ENCODE results near the gene ELK4. TPM values are rescaled to one million over a fixed set of nuclear protein-coding genes. Genes with fewer than 3 reads are reported as not detected.
A peak's percentile ranks its signal among the peaks of the same experiment; 100 is the strongest.

Gene ELK4
- total RNA-seq, 4 donors from 2014 or later: 13.2 to 27.7 (median 16.0) TPM

DNA sequence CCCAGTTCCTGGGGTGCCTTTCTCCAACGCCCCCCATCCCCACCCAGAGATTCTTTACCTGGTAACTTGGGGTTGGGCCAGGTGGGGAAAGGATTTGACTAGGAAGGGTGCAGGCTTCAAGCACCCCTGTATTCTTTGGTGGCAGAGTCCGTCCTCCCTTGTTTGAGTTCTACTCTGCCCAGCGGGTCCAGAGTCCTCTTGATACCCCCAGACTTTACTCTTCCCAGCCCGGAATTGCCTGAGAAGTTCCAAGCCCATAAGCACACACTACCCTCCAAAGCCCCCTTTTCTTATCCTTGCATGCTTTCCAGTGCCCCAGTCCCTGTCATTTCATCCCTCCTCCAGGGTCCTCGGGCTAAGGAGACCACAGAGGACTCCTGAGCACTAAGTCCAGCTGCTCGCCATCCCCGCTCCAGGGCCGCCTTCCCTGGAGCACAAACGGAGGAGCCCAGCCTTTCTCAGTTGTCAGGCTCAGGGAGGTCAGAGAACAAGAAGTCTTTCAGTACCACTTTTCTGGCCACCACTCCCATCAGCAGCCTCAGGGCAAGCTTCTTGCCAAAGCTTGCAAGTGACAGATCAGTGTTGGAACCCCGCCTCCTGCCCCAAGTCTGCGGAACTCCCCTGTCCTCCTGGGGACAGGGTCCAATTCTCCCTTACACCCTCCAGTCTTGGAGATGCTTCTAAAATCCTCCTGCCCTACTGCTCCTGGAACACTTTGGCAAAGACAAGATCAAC lies 36.3 kb upstream of the ELK4 start:
- H3K9me3 ChIP-seq: no peaks in the 10 kb centered on the region
- TF ChIP-seq, protein P1, sequence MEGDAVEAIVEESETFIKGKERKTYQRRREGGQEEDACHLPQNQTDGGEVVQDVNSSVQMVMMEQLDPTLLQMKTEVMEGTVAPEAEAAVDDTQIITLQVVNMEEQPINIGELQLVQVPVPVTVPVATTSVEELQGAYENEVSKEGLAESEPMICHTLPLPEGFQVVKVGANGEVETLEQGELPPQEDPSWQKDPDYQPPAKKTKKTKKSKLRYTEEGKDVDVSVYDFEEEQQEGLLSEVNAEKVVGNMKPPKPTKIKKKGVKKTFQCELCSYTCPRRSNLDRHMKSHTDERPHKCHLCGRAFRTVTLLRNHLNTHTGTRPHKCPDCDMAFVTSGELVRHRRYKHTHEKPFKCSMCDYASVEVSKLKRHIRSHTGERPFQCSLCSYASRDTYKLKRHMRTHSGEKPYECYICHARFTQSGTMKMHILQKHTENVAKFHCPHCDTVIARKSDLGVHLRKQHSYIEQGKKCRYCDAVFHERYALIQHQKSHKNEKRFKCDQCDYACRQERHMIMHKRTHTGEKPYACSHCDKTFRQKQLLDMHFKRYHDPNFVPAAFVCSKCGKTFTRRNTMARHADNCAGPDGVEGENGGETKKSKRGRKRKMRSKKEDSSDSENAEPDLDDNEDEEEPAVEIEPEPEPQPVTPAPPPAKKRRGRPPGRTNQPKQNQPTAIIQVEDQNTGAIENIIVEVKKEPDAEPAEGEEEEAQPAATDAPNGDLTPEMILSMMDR (IDR thresholded peaks at IDR 0.05): no peak
- no peak for TF ChIP-seq POLR2A (IDR thresholded peaks at IDR 0.05)
- no peak overlapping the region for H3K27ac ChIP-seq
- no peak overlapping the region for H3K4me3 ChIP-seq
- DNase-seq: no peak
- peaks cover 14 to 69% (median 18%) of the 10 kb centered on the region in 3 donors for H3K4me1 ChIP-seq
- WGBS, 2 donors: 43 to 60% methylated on average over 9 to 11 of the region's 11 CpGs
- intact Hi-C loops (cut with DNase I): no loop called here
- peaks cover 0 to 12% (median 0%) of the 10 kb centered on the region in 4 donors for H3K27me3 ChIP-seq
- no peaks in the 10 kb centered on the region for H3K36me3 ChIP-seq

DNA sequence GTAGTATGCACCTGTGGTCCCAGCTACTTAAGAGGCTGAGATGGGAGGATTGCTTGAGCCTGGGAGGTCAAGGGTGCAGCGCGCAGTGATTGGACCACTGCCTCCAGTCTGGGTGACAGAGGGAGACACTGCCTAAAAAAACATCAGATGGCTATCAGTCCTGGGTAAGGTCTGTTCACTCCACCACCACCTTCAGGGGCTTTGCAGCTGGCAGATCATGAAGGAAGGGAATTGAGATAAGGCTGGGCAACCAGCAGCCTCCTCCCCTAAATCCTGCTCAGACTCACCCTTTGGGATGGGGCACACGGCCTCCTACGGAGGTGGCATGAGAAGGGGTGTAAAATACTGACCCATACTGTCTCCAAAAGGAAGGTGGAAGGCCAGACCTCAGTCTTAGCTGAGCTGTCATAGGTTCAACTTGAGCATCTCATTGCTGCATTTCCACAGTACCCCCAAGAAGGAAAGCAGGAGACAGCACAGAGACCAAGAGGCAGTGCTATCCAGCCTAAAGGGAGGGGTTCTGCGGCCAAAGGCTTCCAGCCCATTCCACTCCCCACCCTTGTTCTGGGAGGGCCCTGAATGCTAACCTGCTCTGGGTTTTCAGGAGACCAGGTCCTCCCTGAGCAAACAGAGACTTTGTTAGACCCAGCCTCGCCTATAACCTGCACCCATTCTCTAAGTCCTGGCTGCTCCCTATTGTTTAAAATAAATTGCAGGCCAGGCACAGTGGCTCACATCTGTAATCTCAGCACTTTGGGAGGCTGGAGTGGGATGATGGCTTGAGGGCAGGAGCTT lies 34.8 kb upstream of the ELK4 start:
- H3K27ac ChIP-seq: no peak overlapping the region

DNA sequence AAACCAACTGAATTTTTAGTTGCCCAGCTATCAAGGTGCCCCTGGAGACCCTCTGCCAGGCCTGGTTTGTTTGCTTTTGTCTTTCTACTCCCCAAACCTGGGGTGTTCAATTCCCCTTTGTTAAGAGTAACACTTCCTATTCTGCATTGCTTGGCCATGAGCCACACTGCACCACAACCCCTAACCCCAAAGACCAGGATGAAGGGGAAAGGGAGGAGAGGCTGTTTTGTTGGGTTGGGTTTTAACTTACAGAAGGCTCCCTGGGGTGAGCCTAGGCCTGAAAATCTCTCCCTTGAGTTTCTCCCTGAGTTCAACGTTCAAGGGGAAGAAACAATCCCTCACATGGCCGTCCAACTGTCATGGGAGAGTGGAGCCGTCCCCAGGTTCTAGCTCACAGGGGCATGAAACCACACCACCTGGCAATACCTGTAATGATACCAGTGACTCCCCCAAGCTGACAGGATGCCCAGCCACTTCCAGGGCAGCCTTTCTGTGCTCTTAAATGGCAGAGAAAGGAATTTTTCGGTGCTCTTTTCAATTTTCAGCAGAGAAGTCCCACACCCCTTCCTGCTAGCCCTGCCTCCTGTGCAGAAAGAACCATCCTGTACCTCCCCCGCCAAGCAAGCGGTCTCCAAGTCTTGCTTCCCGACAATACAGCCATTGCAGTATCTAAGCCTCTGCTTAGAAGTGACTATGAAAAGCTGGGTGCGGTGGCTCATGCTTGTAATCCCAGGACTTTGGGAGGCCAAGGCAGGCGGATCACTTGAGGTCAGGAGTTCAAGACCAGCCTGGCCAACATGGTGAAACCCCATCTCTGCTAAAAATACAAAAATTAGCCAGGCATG lies 33.6 kb upstream of the ELK4 start:
- peaks cover 0 to 12% (median 0%) of the 10 kb centered on the region in 4 donors for H3K27me3 ChIP-seq
- no peak for TF ChIP-seq POLR2A (IDR thresholded peaks at IDR 0.05)
- TF ChIP-seq, protein P1 (IDR thresholded peaks at IDR 0.05): no peak
- 70 to 75% methylated on average over 4 to 7 of the region's 9 CpGs for WGBS, 2 donors
- no peak for DNase-seq
- H3K9me3 ChIP-seq: no peaks in the 10 kb centered on the region
- H3K27ac ChIP-seq: peak overlapping the region in 3 of 4 donors; percentile 16 to 54 (median 27)
- H3K4me1 ChIP-seq: peaks cover 14 to 77% (median 18%) of the 10 kb centered on the region in 3 donors
- H3K36me3 ChIP-seq: no peaks in the 10 kb centered on the region
- intact Hi-C loops (cut with DNase I): no loop called here
- H3K4me3 ChIP-seq: no peak overlapping the region

More for the DNA sequence above, 34.8 kb upstream of the ELK4 start:
- no peak for DNase-seq
- Histone ChIP-seq H3K4me1 (peaks cover 14 to 77% (median 18%) of the 10 kb centered on the region in 3 donors), H3K9me3 (no peaks in the 10 kb centered on the region), H3K4me3 (no peak overlapping the region), H3K36me3 (no peaks in the 10 kb centered on the region), H3K27me3 (peaks cover 0 to 12% (median 0%) of the 10 kb centered on the region in 4 donors)
- no peak for TF ChIP-seq POLR2A (IDR thresholded peaks at IDR 0.05)
- TF ChIP-seq, protein P1 (IDR thresholded peaks at IDR 0.05): no peak
- intact Hi-C loops (cut with DNase I): no loop called here
- WGBS, 2 donors: 90 to 92% methylated on average over 4 of the region's 6 CpGs

DNA sequence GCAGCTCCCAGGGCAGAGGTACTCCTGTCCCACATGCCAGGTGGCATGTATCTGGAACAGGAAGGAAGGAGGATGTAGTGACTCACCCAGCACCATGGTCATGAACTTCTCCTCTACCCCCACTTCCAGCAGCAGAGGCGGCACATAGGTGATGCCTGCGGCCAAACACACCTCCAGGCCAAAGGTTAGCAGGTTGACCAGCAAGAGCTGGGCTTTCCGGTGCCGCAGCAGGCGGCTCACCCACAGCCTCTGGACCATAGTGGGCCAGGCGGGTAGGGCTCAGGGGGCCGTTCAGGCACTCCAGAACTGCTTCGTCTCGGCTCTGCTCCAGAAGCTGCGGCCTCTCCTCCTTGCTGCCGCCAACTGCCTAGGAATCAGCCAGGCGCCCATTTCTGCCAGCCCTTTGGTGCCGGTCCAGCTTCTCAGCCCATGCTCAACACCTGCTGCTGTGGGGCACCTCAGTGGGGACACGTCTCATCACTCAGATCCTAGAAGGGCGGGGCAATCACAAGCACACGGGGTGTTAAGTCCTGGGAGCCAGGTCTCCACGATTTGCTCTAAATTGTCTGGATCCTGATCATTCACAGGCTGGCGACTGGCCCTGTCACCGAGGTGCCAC lies 32.7 kb upstream of the ELK4 start:
- H3K4me1 ChIP-seq: peaks cover 10 to 72% (median 18%) of the 10 kb centered on the region in 3 donors
- peaks cover 0 to 3% (median 0%) of the 10 kb centered on the region in 4 donors for H3K27me3 ChIP-seq
- no peak for DNase-seq
- intact Hi-C loops (cut with DNase I): no loop called here
- 0 to 70% methylated on average over 1 to 12 of the region's 19 CpGs for WGBS, 2 donors
- H3K36me3 ChIP-seq: no peaks in the 10 kb centered on the region
- no peaks in the 10 kb centered on the region for H3K9me3 ChIP-seq
- H3K27ac ChIP-seq: peak overlapping the region in 2 of 4 donors; percentile 27 to 54
- no peak overlapping the region for H3K4me3 ChIP-seq
- TF ChIP-seq POLR2A (IDR thresholded peaks at IDR 0.05): no peak
- TF ChIP-seq, protein P1 (IDR thresholded peaks at IDR 0.05): no peak

Data from esophagus squamous epithelium (tissue), 5 donors.